Coronary artery (tissue), 2 donors: Measurements from ENCODE around the gene TMEM114.

Experiments
- DNase-seq: peaks from one replicate; pipeline ENCODE4 v3.0.0-alpha.2; 2017; ENCODE audit warnings: low spot score
- H3K27ac ChIP-seq, 2 donors: fragments of 200-600 bp; sonication (generic); one replicate each; pipeline ENCODE4 v1.5.1; 2016 to 2019
- H3K4me3 ChIP-seq: fragments of 200-600 bp; sonication (generic); 2 replicates; pipeline ENCODE4 v1.5.1; 2016; ENCODE audit warnings: mild to moderate bottlenecking, moderate library complexity
- CTCF ChIP-seq: fragments of 200-600 bp; sonication (generic); IDR thresholded peaks from one replicate; pipeline ENCODE4 v1.5.1; 2019; ENCODE audit warnings: antibody characterized with exemption

TMEM114 gene

GRCh38 chr16:8630255-8630953 is 40.1 kb upstream of the TMEM114 start:
- no peak for DNase-seq
- Histone ChIP-seq H3K4me3 (no peak overlapping the region), H3K27ac (no peak overlapping the region)
- no peak for TF ChIP-seq CTCF

- H3K27ac ChIP-seq = no peak overlapping the region
- no peak for DNase-seq
- TF ChIP-seq CTCF = no peak
- H3K4me3 ChIP-seq = no peak overlapping the region
These were observed 38.8 kb upstream of the TMEM114 start for GRCh38 chr16:8628981-8629725.

- H3K4me3 ChIP-seq = no peak overlapping the region
- H3K27ac ChIP-seq = no peak overlapping the region
- TF ChIP-seq CTCF = no peak
- no peak for DNase-seq
These were observed 37.1 kb upstream of the TMEM114 start for GRCh38 chr16:8627456-8627855.

GRCh38 chr16:8626946-8627345 is 36.6 kb upstream of the TMEM114 start:
- Histone ChIP-seq H3K4me3 (no peak overlapping the region), H3K27ac (no peak overlapping the region)
- TF ChIP-seq CTCF = no peak
- no peak for DNase-seq

GRCh38 chr16:8625491-8626087 is 35.3 kb upstream of the TMEM114 start:
- Histone ChIP-seq H3K27ac (no peak overlapping the region), H3K4me3 (no peak overlapping the region)
- TF ChIP-seq CTCF = no peak
- no peak for DNase-seq

- DNase-seq = no peak
- Histone ChIP-seq H3K4me3 (no peak overlapping the region), H3K27ac (no peak overlapping the region)
- TF ChIP-seq CTCF = no peak
These were observed 33.3 kb upstream of the TMEM114 start for GRCh38 chr16:8623634-8624033.
